WTC11 (cell line): ENCODE measurements around the gene CFDP1. TPM values are rescaled to one million over a fixed set of nuclear protein-coding genes. Genes with fewer than 3 reads are reported as not detected.
A peak's percentile ranks its signal among the peaks of the same experiment; 100 is the strongest.

ENCODE experiments used
- ATAC-seq: fragments of 200-7000 bp; cut with Tn5 transposase; 2 replicates; pipeline ENCODE4 v1.10.0; 2021; ENCODE audit warnings: mild to moderate bottlenecking, moderate library complexity
- CTCF ChIA-PET: fragments of 300-600 bp; sonication (Branson Sonifier 250); formaldehyde crosslinking; loops from one replicate; lab custom pipeline; 2021; ENCODE audit warnings: antibody characterized with exemption; lab: Charles Lee
- POLR2A ChIA-PET: fragments of 350-600 bp; sonication (Branson Sonifier 250); formaldehyde crosslinking; loops from one replicate; lab custom pipeline; 2021; ENCODE audit warnings: antibody characterized with exemption; lab: Charles Lee
- DNase-seq: peaks from one replicate; pipeline ENCODE4 v3.0.0; 2021; ENCODE audit warnings: low spot score
- H3K27ac Mint-ChIP-seq: 2 replicates; pipeline ENCODE4 v1.8.0; 2021; ENCODE audit warnings: mixed read lengths
- H3K27me3 Mint-ChIP-seq: 2 replicates; pipeline ENCODE4 v1.8.0; 2021; ENCODE audit warnings: low read depth, mild to moderate bottlenecking, moderate library complexity, mixed read lengths
- H3K36me3 Mint-ChIP-seq: 2 replicates; pipeline ENCODE4 v1.8.0; 2021; ENCODE audit warnings: mixed read lengths
- H3K4me1 Mint-ChIP-seq: 2 replicates; pipeline ENCODE4 v1.8.0; 2022; ENCODE audit warnings: mixed read lengths
- H3K4me3 Mint-ChIP-seq: 2 replicates; pipeline ENCODE4 v1.8.0; 2021; ENCODE audit warnings: mild to moderate bottlenecking, moderate library complexity, mixed read lengths
- H3K9me3 Mint-ChIP-seq: 2 replicates; pipeline ENCODE4 v1.8.0; 2021; ENCODE audit warnings: mixed read lengths
- ATF1 ChIP-seq: sonication (generic); formaldehyde crosslinking; IDR thresholded peaks from 2 replicates; pipeline ENCODE4 v1.8.1; 2023; ENCODE audit warnings: mild to moderate bottlenecking, moderate library complexity, missing genetic modification reagents
- CBFB ChIP-seq: sonication (generic); formaldehyde crosslinking; IDR thresholded peaks from 2 replicates; pipeline ENCODE4 v1.8.1; 2022; ENCODE audit warnings: mild to moderate bottlenecking, low read depth, missing genetic modification reagents
- ELF4 ChIP-seq: sonication (generic); formaldehyde crosslinking; IDR thresholded peaks from 2 replicates; pipeline ENCODE4 v1.8.1; 2022; ENCODE audit warnings: low read depth, mild to moderate bottlenecking, moderate library complexity, missing genetic modification reagents
- FOXJ3 ChIP-seq: sonication (generic); formaldehyde crosslinking; IDR thresholded peaks from 2 replicates; pipeline ENCODE4 v1.9.0; 2021; ENCODE audit warnings: missing genetic modification reagents, mild to moderate bottlenecking, borderline replicate concordance
- GRHL2 ChIP-seq: fragments of 250-450 bp; sonication (Bioruptor Pico); IDR thresholded peaks from 2 replicates; pipeline ENCODE4 v1.8.0; 2022; ENCODE audit warnings: mild to moderate bottlenecking, moderate library complexity; ENCODE audit not compliant: insufficient replicate concordance, severe bottlenecking
- KAT7 ChIP-seq: sonication (generic); formaldehyde crosslinking; IDR thresholded peaks from 2 replicates; pipeline ENCODE4 v1.8.1; 2023; ENCODE audit warnings: missing genetic modification reagents, mild to moderate bottlenecking, borderline replicate concordance
- NFATC4 ChIP-seq: fragments of 250-450 bp; sonication (Bioruptor Pico); IDR thresholded peaks from 2 replicates; pipeline ENCODE4 v1.9.0; 2021; ENCODE audit warnings: mild to moderate bottlenecking
- ZBTB21 ChIP-seq: sonication (generic); formaldehyde crosslinking; IDR thresholded peaks from 2 replicates; pipeline ENCODE4 v1.8.1; 2023; ENCODE audit warnings: mild to moderate bottlenecking, missing genetic modification reagents, borderline replicate concordance
- ZNF121 ChIP-seq: sonication (generic); formaldehyde crosslinking; IDR thresholded peaks from 2 replicates; pipeline ENCODE4 v1.8.0; 2023; ENCODE audit warnings: missing genetic modification reagents
- ZNF232 ChIP-seq: sonication (generic); formaldehyde crosslinking; IDR thresholded peaks from 2 replicates; pipeline ENCODE4 v1.8.0; 2022; ENCODE audit warnings: mild to moderate bottlenecking, missing genetic modification reagents
- ZNF263 ChIP-seq: sonication (generic); formaldehyde crosslinking; IDR thresholded peaks from 2 replicates; pipeline ENCODE4 v1.8.1; 2022; ENCODE audit warnings: low read depth, mild to moderate bottlenecking, moderate library complexity, missing genetic modification reagents
- ZNF416 ChIP-seq: fragments of 250-450 bp; sonication (Bioruptor Pico); IDR thresholded peaks from 2 replicates; pipeline ENCODE4 v1.9.0; 2021; ENCODE audit warnings: mild to moderate bottlenecking, inconsistent platforms
- ZNF425 ChIP-seq: fragments of 250-450 bp; sonication (Bioruptor Pico); conservative IDR thresholded peaks from 2 replicates; pipeline ENCODE4 v1.9.0; 2021; ENCODE audit warnings: mild to moderate bottlenecking
- total RNA-seq: library from RNA; stranded (reverse); gene quantifications from 3 replicates; pipeline ENCODE4 v1.2.3, GENCODE V29; 2021
- TF ChIP-seq, protein P1 (sequence below): sonication (generic); formaldehyde crosslinking; IDR thresholded peaks from 2 replicates; pipeline ENCODE4 v1.8.1; 2022; ENCODE audit warnings: mild to moderate bottlenecking, moderate library complexity, missing genetic modification reagents
- TF ChIP-seq, protein P2 (sequence below): sonication (generic); formaldehyde crosslinking; IDR thresholded peaks from 2 replicates; pipeline ENCODE4 v1.8.0; 2023; ENCODE audit warnings: missing genetic modification reagents
- TF ChIP-seq, protein P3 (sequence below): sonication (generic); formaldehyde crosslinking; IDR thresholded peaks from 2 replicates; pipeline ENCODE4 v1.8.0; 2023; ENCODE audit warnings: mild to moderate bottlenecking, missing genetic modification reagents
- TF ChIP-seq, protein P4 (sequence below): sonication (generic); formaldehyde crosslinking; IDR thresholded peaks from 2 replicates; pipeline ENCODE4 v1.8.1; 2023; ENCODE audit warnings: mild to moderate bottlenecking, missing genetic modification reagents
- TF ChIP-seq, protein P5 (sequence below): fragments of 250-450 bp; sonication (Bioruptor Pico); IDR thresholded peaks from 2 replicates; pipeline ENCODE4 v2.1.2; 2022; ENCODE audit warnings: mild to moderate bottlenecking, moderate library complexity

The CFDP1 gene
- total RNA-seq, 1 experiment from 2014 or later = 79.2 TPM

- ATAC-seq = peak; percentile 23; the same call in 1 of the 2 replicates
- no peak for DNase-seq
- ChIA-PET CTCF (interaction anchor here (0.6 kb wide), 1 partner anchor 637 kb away, joined by 3 read pairs; no protein-coding TSS in a partner anchor), POLR2A (no interaction called here)
- TF ChIP-seq, protein P1, sequence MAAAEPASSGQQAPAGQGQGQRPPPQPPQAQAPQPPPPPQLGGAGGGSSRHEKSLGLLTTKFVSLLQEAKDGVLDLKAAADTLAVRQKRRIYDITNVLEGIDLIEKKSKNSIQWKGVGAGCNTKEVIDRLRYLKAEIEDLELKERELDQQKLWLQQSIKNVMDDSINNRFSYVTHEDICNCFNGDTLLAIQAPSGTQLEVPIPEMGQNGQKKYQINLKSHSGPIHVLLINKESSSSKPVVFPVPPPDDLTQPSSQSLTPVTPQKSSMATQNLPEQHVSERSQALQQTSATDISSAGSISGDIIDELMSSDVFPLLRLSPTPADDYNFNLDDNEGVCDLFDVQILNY (CRISPR knock-in tag) = no peak
- TF ChIP-seq CBFB (CRISPR knock-in tag) = no peak
- TF ChIP-seq, protein P2, sequence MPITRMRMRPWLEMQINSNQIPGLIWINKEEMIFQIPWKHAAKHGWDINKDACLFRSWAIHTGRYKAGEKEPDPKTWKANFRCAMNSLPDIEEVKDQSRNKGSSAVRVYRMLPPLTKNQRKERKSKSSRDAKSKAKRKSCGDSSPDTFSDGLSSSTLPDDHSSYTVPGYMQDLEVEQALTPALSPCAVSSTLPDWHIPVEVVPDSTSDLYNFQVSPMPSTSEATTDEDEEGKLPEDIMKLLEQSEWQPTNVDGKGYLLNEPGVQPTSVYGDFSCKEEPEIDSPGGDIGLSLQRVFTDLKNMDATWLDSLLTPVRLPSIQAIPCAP = no peak
- TF ChIP-seq, protein P3, sequence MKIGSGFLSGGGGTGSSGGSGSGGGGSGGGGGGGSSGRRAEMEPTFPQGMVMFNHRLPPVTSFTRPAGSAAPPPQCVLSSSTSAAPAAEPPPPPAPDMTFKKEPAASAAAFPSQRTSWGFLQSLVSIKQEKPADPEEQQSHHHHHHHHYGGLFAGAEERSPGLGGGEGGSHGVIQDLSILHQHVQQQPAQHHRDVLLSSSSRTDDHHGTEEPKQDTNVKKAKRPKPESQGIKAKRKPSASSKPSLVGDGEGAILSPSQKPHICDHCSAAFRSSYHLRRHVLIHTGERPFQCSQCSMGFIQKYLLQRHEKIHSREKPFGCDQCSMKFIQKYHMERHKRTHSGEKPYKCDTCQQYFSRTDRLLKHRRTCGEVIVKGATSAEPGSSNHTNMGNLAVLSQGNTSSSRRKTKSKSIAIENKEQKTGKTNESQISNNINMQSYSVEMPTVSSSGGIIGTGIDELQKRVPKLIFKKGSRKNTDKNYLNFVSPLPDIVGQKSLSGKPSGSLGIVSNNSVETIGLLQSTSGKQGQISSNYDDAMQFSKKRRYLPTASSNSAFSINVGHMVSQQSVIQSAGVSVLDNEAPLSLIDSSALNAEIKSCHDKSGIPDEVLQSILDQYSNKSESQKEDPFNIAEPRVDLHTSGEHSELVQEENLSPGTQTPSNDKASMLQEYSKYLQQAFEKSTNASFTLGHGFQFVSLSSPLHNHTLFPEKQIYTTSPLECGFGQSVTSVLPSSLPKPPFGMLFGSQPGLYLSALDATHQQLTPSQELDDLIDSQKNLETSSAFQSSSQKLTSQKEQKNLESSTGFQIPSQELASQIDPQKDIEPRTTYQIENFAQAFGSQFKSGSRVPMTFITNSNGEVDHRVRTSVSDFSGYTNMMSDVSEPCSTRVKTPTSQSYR (CRISPR knock-in tag) = no peak
- no peak for TF ChIP-seq ZNF232 (CRISPR knock-in tag)
- no peak for TF ChIP-seq ZNF416 (CRISPR knock-in tag)
- no peak for TF ChIP-seq FOXJ3
- peaks cover 14% of the 10 kb centered on the region for H3K36me3 Mint-ChIP-seq
- peaks cover 34% of the 10 kb centered on the region for H3K4me1 Mint-ChIP-seq
- H3K27me3 Mint-ChIP-seq = no peaks in the 10 kb centered on the region
- H3K4me3 Mint-ChIP-seq = no peak overlapping the region
- no peaks in the 10 kb centered on the region for H3K9me3 Mint-ChIP-seq
- peak overlapping the region; percentile 63 for H3K27ac Mint-ChIP-seq
These were observed 92.4 kb downstream of the CFDP1 start for GRCh38 chr16:75340741-75341491.

DNA sequence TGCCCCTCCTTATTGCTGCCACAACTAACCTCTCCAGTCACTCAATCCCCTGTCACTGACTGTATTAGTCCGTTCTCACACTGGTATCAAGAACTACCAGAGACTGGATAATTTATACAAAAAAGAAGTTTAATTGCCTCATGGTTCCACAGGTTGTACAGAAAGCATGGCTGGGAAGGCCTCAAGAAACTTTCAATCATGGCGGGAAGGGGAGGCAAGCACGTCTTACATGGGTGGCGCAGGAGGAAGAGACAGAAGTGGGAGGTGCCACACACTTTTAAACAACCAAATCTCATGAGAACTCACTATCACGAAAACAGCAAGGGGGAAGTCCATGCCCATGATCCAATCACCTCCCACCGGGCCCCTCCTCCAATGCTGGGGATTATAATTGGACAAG lies 95.9 kb downstream of the CFDP1 start:
- no peak overlapping the region for H3K27ac Mint-ChIP-seq
- no peak for DNase-seq
- POLR2A ChIA-PET = interaction anchor here (0.6 kb wide), 1 partner anchor 16 kb away, joined by 4 read pairs; no protein-coding TSS in a partner anchor
- ATAC-seq = no peak
- no peak overlapping the region for H3K4me3 Mint-ChIP-seq
- H3K4me1 Mint-ChIP-seq = peaks cover 30% of the 10 kb centered on the region
- CTCF ChIA-PET = no interaction called here
- H3K36me3 Mint-ChIP-seq = peaks cover 11% of the 10 kb centered on the region
- TF ChIP-seq KAT7 (CRISPR knock-in tag) (no peak), ZNF263 (CRISPR knock-in tag) (no peak), ELF4 (CRISPR knock-in tag) (no peak)
- TF ChIP-seq, all 79 proteins: peak for 0
- Mint-ChIP-seq H3K9me3 (no peaks in the 10 kb centered on the region), H3K27me3 (no peaks in the 10 kb centered on the region)

DNA sequence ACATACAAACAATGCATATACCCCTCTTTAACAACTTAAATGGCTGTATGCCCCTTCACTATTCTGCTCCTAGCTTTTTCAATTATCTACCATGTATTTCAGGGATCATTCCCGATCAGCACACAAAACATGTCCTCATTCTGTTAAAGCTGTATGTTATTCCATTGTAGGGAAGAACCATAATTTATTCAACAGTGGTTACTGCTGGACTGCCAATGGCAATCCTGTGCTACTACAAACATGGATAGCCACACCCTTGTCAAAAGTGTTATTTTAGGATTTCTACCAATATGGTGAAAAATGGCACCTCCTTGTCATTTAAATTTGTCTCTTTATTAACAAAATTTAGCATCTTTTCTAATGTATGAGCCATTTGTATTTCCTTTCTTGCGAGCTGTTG lies 96.8 kb downstream of the CFDP1 start:
- no peak for DNase-seq
- no peak for ATAC-seq
- Mint-ChIP-seq H3K4me1 (peaks cover 24% of the 10 kb centered on the region), H3K27me3 (no peaks in the 10 kb centered on the region), H3K36me3 (peaks cover 11% of the 10 kb centered on the region), H3K27ac (no peak overlapping the region), H3K9me3 (no peaks in the 10 kb centered on the region), H3K4me3 (no peak overlapping the region)
- ChIA-PET POLR2A (interaction anchor here (0.6 kb wide), 1 partner anchor 17 kb away, joined by 4 read pairs; no protein-coding TSS in a partner anchor), CTCF (interaction anchor here (0.7 kb wide), 1 partner anchor 49 kb away, joined by 3 read pairs; no protein-coding TSS in a partner anchor)
- no peak for TF ChIP-seq ATF1 (CRISPR knock-in tag)
- TF ChIP-seq NFATC4 (CRISPR knock-in tag) = no peak
- no peak for TF ChIP-seq ZBTB21
- TF ChIP-seq ZNF425 (CRISPR knock-in tag) = no peak
- TF ChIP-seq, protein P4, sequence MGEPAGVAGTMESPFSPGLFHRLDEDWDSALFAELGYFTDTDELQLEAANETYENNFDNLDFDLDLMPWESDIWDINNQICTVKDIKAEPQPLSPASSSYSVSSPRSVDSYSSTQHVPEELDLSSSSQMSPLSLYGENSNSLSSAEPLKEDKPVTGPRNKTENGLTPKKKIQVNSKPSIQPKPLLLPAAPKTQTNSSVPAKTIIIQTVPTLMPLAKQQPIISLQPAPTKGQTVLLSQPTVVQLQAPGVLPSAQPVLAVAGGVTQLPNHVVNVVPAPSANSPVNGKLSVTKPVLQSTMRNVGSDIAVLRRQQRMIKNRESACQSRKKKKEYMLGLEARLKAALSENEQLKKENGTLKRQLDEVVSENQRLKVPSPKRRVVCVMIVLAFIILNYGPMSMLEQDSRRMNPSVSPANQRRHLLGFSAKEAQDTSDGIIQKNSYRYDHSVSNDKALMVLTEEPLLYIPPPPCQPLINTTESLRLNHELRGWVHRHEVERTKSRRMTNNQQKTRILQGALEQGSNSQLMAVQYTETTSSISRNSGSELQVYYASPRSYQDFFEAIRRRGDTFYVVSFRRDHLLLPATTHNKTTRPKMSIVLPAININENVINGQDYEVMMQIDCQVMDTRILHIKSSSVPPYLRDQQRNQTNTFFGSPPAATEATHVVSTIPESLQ = no peak
- TF ChIP-seq GRHL2 = no peak
- TF ChIP-seq, protein P5, sequence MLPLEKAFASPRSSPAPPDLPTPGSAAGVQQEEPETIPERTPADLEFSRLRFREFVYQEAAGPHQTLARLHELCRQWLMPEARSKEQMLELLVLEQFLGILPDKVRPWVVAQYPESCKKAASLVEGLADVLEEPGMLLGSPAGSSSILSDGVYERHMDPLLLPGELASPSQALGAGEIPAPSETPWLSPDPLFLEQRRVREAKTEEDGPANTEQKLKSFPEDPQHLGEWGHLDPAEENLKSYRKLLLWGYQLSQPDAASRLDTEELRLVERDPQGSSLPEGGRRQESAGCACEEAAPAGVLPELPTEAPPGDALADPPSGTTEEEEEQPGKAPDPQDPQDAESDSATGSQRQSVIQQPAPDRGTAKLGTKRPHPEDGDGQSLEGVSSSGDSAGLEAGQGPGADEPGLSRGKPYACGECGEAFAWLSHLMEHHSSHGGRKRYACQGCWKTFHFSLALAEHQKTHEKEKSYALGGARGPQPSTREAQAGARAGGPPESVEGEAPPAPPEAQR (CRISPR knock-in tag) = no peak
- no peak for TF ChIP-seq ZNF121 (CRISPR knock-in tag)
